GM12878 (cell line): ENCODE results near the gene HOXB6. TPM values are rescaled to one million over a fixed set of nuclear protein-coding genes. Genes with fewer than 3 reads are reported as not detected.

Experiments used
- BCL11A ChIP-seq: IDR thresholded peaks from 2 replicates; pipeline ENCODE4 v1.6.1; 2011; ENCODE audit warnings: low read depth, low read length
- DPF2 ChIP-seq: fragments of 450-650 bp; IDR thresholded peaks from 2 replicates; pipeline ENCODE4 v1.6.1; 2017; ENCODE audit warnings: mild to moderate bottlenecking
- EP300 ChIP-seq, 2 experiments: fragments of 150-350 bp in 1 of 2; IDR thresholded peaks; 2 replicates each; pipeline ENCODE4 v1.6.1; 2011 to 2012; ENCODE audit warnings: low read depth in 2 of 2, low read length in 2 of 2, borderline replicate concordance in 1 of 2, improper control_type of control experiment in 1 of 2, inconsistent platforms in 1 of 2; ENCODE audit not compliant: control insufficient read depth in 1 of 2
- MTA2 ChIP-seq: fragments of 450-650 bp; IDR thresholded peaks from 2 replicates; pipeline ENCODE4 v1.6.1; 2016; ENCODE audit warnings: low read depth, mild to moderate bottlenecking, moderate library complexity
- RUNX3 ChIP-seq: IDR thresholded peaks from 2 replicates; pipeline ENCODE4 v1.6.1; 2012; ENCODE audit warnings: low read length, inconsistent platforms
- TBL1XR1 ChIP-seq: IDR thresholded peaks from 2 replicates; pipeline ENCODE4 v1.6.1; 2012; ENCODE audit warnings: low read depth, low read length, improper control_type of control experiment
- ZBTB4 ChIP-seq: fragments of 450-650 bp; formaldehyde crosslinking; IDR thresholded peaks from 2 replicates; pipeline ENCODE4 v1.4.0; 2022; ENCODE audit warnings: mild to moderate bottlenecking, moderate library complexity
- polyA plus RNA-seq, 11 experiments: library from polyadenylated mRNA; depleted of rRNA in 4 of 11; unstranded in 6 of 11; stranded (reverse) in 5 of 11; fragments of >200 nt; fragmentation: Nextera tagmentation in 4 of 11; fragmentation: Illumina TruSeq in 1 of 11; extraction: Ambion mirVana in 4 of 11; extraction: Trizol in 1 of 11; gene quantifications; 1 replicate in 1 of 11; 2 replicates in 10 of 11; pipeline versions ENCODE4 v1.2.1 to v1.2.3, GENCODE V29; 2011 to 2016; ENCODE audit warnings: inconsistent platforms in 2 of 11, missing spikeins in 2 of 11, low read depth in 1 of 11
- total RNA-seq, 4 experiments: library from RNA; depleted of rRNA in 3 of 4; stranded (reverse); fragments of >200 nt in 3 of 4; fragmentation: Illumina TruSeq in 1 of 4; extraction: Trizol in 1 of 4; gene quantifications; 2 replicates each; pipeline versions ENCODE4 v1.2.1 to v1.2.3, GENCODE V29; 2013 to 2021

Gene HOXB6
- total and polyA plus RNA-seq, 10 of the 15 experiments (the other 5 are each of a cell fraction or from before 2014, with no cell fraction given), result 0.04 to 0.51 (median 0.09) TPM; not detected in 2

GRCh38 chr17:48594538-48595277, 10.1 kb downstream of the HOXB6 start (continued):
- TF ChIP-seq ZBTB4 (CRISPR knock-in tag), result no peak
- no peak for TF ChIP-seq DPF2
- TF ChIP-seq BCL11A, result no peak
- TF ChIP-seq RUNX3, result no peak
- no peak for TF ChIP-seq EP300 (IDR thresholded peaks at IDR 0.05; ENCODE audit: borderline replicate concordance in 1 of 2, control insufficient read depth in 1 of 2, low read depth in 2 of 2, low read length in 2 of 2)
- no peak for TF ChIP-seq TBL1XR1
- no peak for TF ChIP-seq MTA2
- TF ChIP-seq, all 136 proteins: peak for 0
